Karpas-422 (cell line): ENCODE measurements around the gene ZNF646. TPM values are rescaled to one million over a fixed set of nuclear protein-coding genes. Genes with fewer than 3 reads are reported as not detected.
A peak's percentile ranks its signal among the peaks of the same experiment; 100 is the strongest.
"Not testable (repeated sequence)": the region's sequence is repeated elsewhere in the genome, so short reads cannot be mapped to it uniquely, and the experiment has no call there.

Experiments used
- DNase-seq: peaks from one replicate; pipeline ENCODE4 v3.0.0-alpha.2; 2015
- H2AFZ ChIP-seq: fragments of 200-600 bp; sonication (generic); 2 replicates; pipeline ENCODE4 v1.6.1; 2014; ENCODE audit warnings: antibody characterized with exemption, low read length, mixed read lengths
- H3K27ac ChIP-seq: fragments of 200-600 bp; sonication (generic); 2 replicates; pipeline ENCODE4 v1.5.1; 2014; ENCODE audit warnings: mild to moderate bottlenecking, low read length, moderate library complexity
- H3K27me3 ChIP-seq: fragments of 200-600 bp; sonication (generic); 2 replicates; pipeline ENCODE4 v1.6.1; 2014; ENCODE audit warnings: low read length, mixed read lengths
- H3K36me3 ChIP-seq: fragments of 200-600 bp; sonication (generic); 2 replicates; pipeline ENCODE4 v1.6.1; 2014; ENCODE audit warnings: low read length, mixed read lengths; ENCODE audit not compliant: insufficient read depth
- H3K4me1 ChIP-seq: fragments of 200-600 bp; sonication (generic); 2 replicates; pipeline ENCODE4 v1.6.1; 2014; ENCODE audit warnings: mild to moderate bottlenecking, low read length, mixed read lengths
- H3K4me2 ChIP-seq: fragments of 200-600 bp; sonication (generic); 2 replicates; pipeline ENCODE4 v1.6.1; 2014; ENCODE audit warnings: low read length, low read depth, mild to moderate bottlenecking; ENCODE audit not compliant: poor library complexity, severe bottlenecking
- H3K4me3 ChIP-seq: fragments of 200-600 bp; sonication (generic); 2 replicates; pipeline ENCODE4 v1.5.1; 2014; ENCODE audit warnings: mild to moderate bottlenecking, antibody characterized with exemption, low read length, mixed read lengths
- H3K79me2 ChIP-seq: fragments of 200-600 bp; sonication (generic); 2 replicates; pipeline ENCODE4 v1.6.1; 2014; ENCODE audit warnings: mild to moderate bottlenecking, low read length, mixed read lengths
- H3K9ac ChIP-seq: fragments of 200-600 bp; sonication (generic); 2 replicates; pipeline ENCODE4 v1.6.0; 2014; ENCODE audit warnings: low read length
- H3K9me2 ChIP-seq: fragments of 200-600 bp; sonication (generic), shearing (Covaris generic); replicated peaks from 2 replicates; pipeline ENCODE4 v1.6.0; 2014; ENCODE audit warnings: mild to moderate bottlenecking, low read length, moderate library complexity; ENCODE audit not compliant: insufficient read depth
- H3K9me3 ChIP-seq: fragments of 300-700, 200-600 bp; sonication (generic); 2 replicates; pipeline ENCODE4 v1.6.1; 2014; ENCODE audit warnings: low read length, mixed read lengths
- H4K20me1 ChIP-seq: fragments of 200-600 bp; sonication (generic); 2 replicates; pipeline ENCODE4 v1.6.1; 2014; ENCODE audit warnings: mild to moderate bottlenecking, antibody characterized with exemption, low read length, low read depth; ENCODE audit not compliant: insufficient read depth
- total RNA-seq: library from RNA; depleted of rRNA; stranded (reverse); fragments of >200 nt; shearing (Covaris generic); gene quantifications from 2 replicates; pipeline ENCODE4 v1.2.3, GENCODE V29; 2014; ENCODE audit warnings: low replicate concordance

ZNF646 gene
- total RNA-seq, 1 experiment from 2014 or later: 22.0 TPM

DNA sequence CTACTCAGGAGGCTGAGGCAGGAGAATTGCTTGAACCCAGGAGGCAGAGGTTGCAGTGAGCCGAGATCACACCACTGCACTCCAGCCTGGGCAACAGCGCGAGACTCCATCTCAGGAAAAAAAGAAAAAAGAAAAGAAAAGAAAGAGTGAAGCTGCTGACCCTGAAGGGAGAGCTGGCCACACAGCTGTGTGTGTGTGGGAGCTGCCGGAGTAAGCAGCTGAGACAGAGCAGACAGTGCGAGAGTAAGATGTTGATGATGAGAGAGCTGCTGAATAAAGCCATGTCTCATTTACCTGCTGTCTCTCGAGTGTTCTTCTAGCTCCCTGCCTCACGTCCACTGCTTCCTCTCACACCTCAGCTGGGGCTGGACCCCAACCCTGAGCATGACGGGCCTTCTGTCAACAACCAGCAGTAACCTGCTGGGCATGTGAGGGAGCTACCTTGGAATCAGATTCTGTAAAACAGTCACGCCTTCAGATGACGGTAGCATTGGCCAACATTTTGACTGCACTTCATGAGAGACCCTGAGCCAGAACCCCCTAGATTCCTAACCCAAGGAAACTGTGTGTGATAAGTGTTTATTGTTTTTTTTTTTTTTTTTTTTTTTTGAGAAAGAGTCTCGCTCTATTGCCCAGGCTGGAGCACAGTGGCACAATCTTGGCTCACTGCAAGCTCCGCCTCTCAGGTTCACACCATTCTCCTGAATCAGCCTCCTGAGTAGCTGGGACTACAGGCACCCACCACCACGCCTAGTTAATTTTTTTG, 26.8 kb downstream of the ZNF646 start:
- H2AFZ ChIP-seq, H3K4me2 ChIP-seq, H3K9me3 ChIP-seq, DNase-seq, H3K27ac ChIP-seq, H3K36me3 ChIP-seq, H3K4me3 ChIP-seq, H3K9ac ChIP-seq, H3K79me2 ChIP-seq, H3K4me1 ChIP-seq, H3K27me3 ChIP-seq, H4K20me1 ChIP-seq, H3K9me2 ChIP-seq: not testable (repeated sequence)

DNA sequence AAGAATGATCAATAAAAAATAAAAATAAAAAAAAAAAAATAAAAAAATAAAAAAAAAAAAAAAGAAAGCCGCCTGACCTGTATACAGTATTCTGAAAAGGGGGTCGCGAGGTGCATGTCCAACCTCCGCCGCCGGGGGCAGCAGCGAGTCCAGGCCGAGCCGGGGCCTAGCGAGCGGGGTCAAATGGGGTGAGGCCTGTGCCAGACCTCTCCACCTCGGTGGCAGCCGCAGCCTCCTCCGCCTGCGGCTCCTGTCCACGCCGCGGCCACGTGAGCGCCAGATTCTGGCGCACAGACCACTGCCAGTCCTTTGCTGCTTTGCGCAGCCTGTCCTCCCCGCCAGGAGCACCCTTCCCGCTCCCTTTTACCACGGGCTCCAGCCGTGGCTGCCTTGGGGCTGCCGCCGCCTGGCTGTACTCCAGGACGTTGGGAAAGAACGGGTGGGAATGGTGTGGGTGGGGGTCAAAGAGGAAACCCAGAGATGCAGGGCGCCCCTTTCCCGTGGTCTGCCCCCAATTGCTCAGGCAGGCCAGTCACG, 31.5 kb downstream of the ZNF646 start:
- Histone ChIP-seq H4K20me1 (no peaks in the 10 kb centered on the region), H2AFZ (peak overlapping the region; percentile 95), H3K27ac (no peak overlapping the region), H3K27me3 (no peaks in the 10 kb centered on the region), H3K79me2 (peaks cover 18% of the 10 kb centered on the region), H3K9me2 (no peaks in the 10 kb centered on the region), H3K4me2 (no peak overlapping the region), H3K9me3 (no peaks in the 10 kb centered on the region), H3K4me3 (no peak overlapping the region), H3K36me3 (no peaks in the 10 kb centered on the region; the same call in 1 of the 2 replicates), H3K9ac (0 out of 2 replicates have a peak overlapping the region, but pooled peaks have one; percentile 39), H3K4me1 (peaks cover 20% of the 10 kb centered on the region)
- DNase-seq: peak; percentile 93

DNA sequence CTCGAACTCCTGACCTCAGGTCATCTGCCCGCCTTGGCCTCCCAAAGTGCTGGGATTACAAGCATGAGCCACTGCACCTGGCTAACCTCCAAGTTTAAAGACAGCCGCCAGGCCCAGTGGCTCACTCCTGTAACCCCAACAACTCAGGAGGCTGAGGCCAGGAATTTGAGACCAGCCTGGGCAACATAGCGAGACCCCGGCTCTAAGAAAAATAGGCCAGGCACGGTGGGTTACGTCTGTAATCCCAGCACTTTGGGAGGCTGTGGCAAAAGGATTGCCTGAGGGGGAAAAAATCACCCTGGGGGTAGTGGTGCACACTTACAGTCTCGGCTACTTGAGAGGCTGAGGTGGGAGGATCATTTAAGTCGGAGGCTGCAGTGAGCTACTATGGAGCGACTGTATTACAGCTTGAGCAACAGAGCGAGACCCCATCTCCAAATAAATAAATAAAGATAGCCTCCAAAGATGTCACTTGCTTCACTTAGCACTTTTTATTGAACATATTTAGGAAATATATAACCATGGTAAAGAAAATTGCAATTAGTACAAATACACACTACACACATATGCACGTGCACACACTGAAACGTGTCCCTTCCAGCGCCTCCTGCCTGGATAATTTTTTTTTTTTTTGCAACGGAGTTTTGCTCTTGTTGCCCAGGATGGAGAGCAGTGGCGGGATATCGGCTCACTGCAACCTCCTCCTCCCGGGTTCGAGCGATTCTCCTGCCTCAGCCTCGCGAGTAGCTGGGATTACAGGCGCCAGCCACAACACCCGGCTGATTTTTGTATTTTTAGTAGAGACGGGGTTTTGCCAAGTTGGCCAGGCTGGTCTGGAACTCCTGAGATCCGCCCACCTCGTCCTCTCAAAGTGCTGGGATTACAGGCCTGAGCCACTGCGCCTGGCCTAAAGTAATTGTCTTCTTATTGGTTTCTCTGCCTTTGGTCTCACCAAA, 32.6 kb downstream of the ZNF646 start:
- H3K27me3 ChIP-seq: no peaks in the 10 kb centered on the region

DNA sequence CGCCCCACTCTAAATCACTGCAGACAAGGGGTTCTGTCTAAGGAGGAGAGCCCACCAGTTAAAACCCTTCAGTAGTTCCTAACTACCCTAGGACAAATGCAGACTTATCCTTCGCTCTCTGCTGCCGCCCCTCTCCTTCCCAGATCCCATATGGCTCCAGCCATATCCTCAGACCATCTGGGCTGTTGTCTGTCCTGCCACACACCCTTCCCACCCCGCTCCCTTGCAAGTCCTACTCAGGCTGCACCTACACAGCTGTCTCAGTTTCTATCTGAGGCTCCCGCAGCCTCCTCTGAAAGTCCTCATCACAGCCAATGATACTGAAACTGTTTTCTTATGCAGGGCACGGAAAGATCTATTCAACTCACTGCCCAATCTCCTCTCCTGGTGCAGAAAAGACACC, 33.2 kb downstream of the ZNF646 start:
- Histone ChIP-seq H3K4me1 (peaks cover 20% of the 10 kb centered on the region), H3K9me3 (no peaks in the 10 kb centered on the region), H3K27ac (0 out of 2 replicates have a peak overlapping the region, but pooled peaks have one; percentile 5), H3K4me3 (peak overlapping the region; percentile 92), H3K4me2 (peak overlapping the region; percentile 79), H3K79me2 (peaks cover 18% of the 10 kb centered on the region), H4K20me1 (no peaks in the 10 kb centered on the region), H2AFZ (peak overlapping the region; percentile 22; the same call in 1 of the 2 replicates), H3K9me2 (no peaks in the 10 kb centered on the region), H3K27me3 (no peaks in the 10 kb centered on the region), H3K9ac (peak overlapping the region; percentile 96), H3K36me3 (no peaks in the 10 kb centered on the region; the same call in none of the 2 replicates)
- DNase-seq: no peak

More for the DNA sequence above, 32.6 kb downstream of the ZNF646 start:
- Histone ChIP-seq H4K20me1 (no peaks in the 10 kb centered on the region), H3K9ac (peak overlapping the region; percentile 96), H3K9me2 (no peaks in the 10 kb centered on the region), H3K9me3 (no peaks in the 10 kb centered on the region), H3K79me2 (peaks cover 18% of the 10 kb centered on the region), H3K4me1 (peaks cover 20% of the 10 kb centered on the region), H3K4me2 (peak overlapping the region; percentile 79), H3K36me3 (no peaks in the 10 kb centered on the region; the same call in 1 of the 2 replicates), H2AFZ (no peak overlapping the region), H3K4me3 (peak overlapping the region; percentile 92; the same call in 1 of the 2 replicates), H3K27ac (no peak overlapping the region)
- peak; percentile 35 for DNase-seq

DNA sequence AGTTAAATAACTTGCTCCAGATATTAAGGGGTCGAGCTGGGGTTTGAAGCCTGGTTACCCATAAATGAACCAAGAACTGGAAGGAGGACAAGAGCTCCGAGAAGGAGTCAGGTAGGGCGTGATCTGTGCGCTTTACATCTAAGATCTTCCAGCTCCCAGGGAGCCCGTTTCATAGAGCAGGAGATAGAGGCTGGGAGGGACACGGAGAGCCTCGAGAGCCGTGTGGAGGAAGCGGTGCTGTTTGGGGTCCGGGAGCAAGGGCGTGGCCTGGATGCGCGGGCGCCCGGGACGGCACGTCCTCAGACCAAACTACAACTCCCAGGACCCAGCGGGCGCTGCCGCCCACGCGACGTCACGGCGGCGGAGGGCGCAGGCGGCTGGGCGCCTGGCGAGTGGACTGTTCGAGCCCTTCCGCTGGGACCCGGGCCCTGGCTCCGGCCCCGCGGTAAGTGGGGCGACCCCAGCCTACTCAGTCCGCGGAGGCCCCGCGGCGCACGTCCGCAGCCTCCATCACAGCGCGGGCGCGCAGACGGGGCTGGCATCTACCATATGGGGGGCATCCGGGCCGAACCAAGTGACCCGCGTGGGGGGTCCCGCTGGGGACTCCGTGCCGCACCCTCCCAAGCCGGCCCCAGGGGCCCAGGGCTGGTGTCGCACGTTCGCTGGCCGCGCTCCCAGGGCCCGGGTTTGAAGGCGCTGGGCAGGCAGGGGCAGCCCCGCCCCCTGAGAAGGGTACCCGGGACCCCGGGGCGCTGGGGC, 34.0 kb downstream of the ZNF646 start, which contains the start of gene BCKDK:
TSS of gene BCKDK (plus strand) at position 352 of the 759 bp plus-strand sequence. CDS start 838 bp downstream, outside the sequence.
- no peaks in the 10 kb centered on the region; the same call in none of the 2 replicates for H3K36me3 ChIP-seq
- H3K9me3 ChIP-seq: no peaks in the 10 kb centered on the region
- peaks cover 18% of the 10 kb centered on the region for H3K79me2 ChIP-seq
- 0 out of 2 replicates have a peak within 1 kb of the TSS, but pooled peaks have one; percentile 25 for H3K27ac ChIP-seq
- H2AFZ ChIP-seq: peak within 1 kb of the TSS; percentile 22; the same call in 1 of the 2 replicates
- H3K4me3 ChIP-seq: peak within 1 kb of the TSS; percentile 92
- H3K4me1 ChIP-seq: peaks cover 20% of the 10 kb centered on the region
- H3K9ac ChIP-seq: peak within 1 kb of the TSS; percentile 96
- H3K27me3 ChIP-seq: no peaks in the 10 kb centered on the region
- peak; percentile 94 for DNase-seq
- peak within 1 kb of the TSS; percentile 79 for H3K4me2 ChIP-seq
- no peaks in the 10 kb centered on the region for H3K9me2 ChIP-seq
- no peaks in the 10 kb centered on the region for H4K20me1 ChIP-seq

DNA sequence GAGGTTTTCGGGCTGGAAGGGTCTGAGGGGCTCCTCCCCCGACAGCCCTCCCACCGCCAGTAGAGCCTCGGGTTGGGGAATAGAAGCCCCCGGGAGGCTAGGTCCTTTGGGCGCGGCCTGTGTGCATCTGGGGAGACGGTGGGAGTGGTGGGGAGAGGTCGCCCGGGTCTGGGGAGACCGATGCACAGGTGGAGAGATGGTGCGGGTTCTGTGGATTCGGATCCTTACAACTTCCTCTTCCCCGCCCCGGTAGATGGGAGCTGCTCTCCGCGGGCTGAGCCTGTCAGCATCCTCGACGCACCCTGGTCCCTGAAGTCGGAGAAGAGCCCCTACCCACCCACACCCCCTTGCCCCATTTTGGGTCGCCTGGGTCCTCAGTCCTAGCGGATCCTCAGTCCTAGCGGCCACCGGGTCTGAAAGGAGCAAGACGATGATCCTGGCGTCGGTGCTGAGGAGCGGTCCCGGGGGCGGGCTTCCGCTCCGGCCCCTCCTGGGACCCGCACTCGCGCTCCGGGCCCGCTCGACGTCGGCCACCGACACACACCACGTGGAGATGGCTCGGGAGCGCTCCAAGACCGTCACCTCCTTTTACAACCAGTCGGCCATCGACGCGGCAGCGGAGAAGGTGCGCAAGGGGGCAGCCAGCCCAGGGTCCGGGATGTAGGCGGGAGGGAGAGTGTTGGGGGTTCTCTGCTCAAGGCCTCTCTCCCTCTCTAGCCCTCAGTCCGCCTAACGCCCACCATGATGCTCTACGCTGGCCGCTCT, 34.8 kb downstream of the ZNF646 start:
- Histone ChIP-seq H3K79me2 (peaks cover 18% of the 10 kb centered on the region), H3K9me3 (no peaks in the 10 kb centered on the region), H3K27ac (0 out of 2 replicates have a peak overlapping the region, but pooled peaks have one; percentile 25), H3K27me3 (no peaks in the 10 kb centered on the region), H3K9me2 (no peaks in the 10 kb centered on the region), H2AFZ (peak overlapping the region; percentile 22; the same call in 1 of the 2 replicates), H3K4me2 (peak overlapping the region; percentile 79), H4K20me1 (no peaks in the 10 kb centered on the region), H3K4me1 (peaks cover 20% of the 10 kb centered on the region), H3K36me3 (no peaks in the 10 kb centered on the region; the same call in none of the 2 replicates), H3K9ac (peak overlapping the region; percentile 96), H3K4me3 (peak overlapping the region; percentile 92)
- DNase-seq: peak; percentile 40

DNA sequence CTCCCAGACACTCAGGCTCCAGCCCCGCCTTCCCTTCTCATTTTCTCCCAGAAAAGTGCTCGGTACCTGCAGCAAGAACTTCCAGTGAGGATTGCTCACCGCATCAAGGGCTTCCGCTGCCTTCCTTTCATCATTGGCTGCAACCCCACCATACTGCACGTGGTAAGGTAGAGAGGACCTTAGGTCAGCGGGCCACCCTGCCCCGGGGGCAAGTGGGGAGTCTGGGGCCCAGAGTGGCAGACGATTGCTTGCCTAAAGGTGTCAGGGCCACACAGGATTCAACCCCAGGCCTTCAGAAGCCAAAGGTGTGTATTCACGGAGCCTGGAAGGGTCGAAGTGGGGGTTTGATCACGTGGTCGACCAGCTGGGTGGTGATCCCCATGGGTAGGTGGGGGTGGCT, 35.4 kb downstream of the ZNF646 start:
- peaks cover 18% of the 10 kb centered on the region for H3K79me2 ChIP-seq
- peak overlapping the region; percentile 92; the same call in 1 of the 2 replicates for H3K4me3 ChIP-seq
- no peak overlapping the region for H2AFZ ChIP-seq
- H3K9me2 ChIP-seq: no peaks in the 10 kb centered on the region
- peak overlapping the region; percentile 79 for H3K4me2 ChIP-seq
- no peak overlapping the region for H3K9ac ChIP-seq
- no peaks in the 10 kb centered on the region for H3K9me3 ChIP-seq
- H3K27ac ChIP-seq: no peak overlapping the region
- H3K27me3 ChIP-seq: no peaks in the 10 kb centered on the region
- no peak for DNase-seq
- no peaks in the 10 kb centered on the region; the same call in none of the 2 replicates for H3K36me3 ChIP-seq
- H3K4me1 ChIP-seq: peaks cover 20% of the 10 kb centered on the region
- H4K20me1 ChIP-seq: no peaks in the 10 kb centered on the region
